ENCODE data around the gene NEGR1. TPM values are rescaled to one million over a fixed set of nuclear protein-coding genes. Genes with fewer than 3 reads are reported as not detected.

Gene NEGR1
- total RNA-seq, 1 experiment from 2014 or later, result 2.9 TPM

GRCh38 chr1:71566413-71566812 lies 715.9 kb downstream of the NEGR1 start:
- Mint-ChIP-seq H3K27ac (no peak overlapping the region), H3K27me3 (ENCODE audit: low read depth) (no peaks in the 10 kb centered on the region), H3K36me3 (no peaks in the 10 kb centered on the region), H3K4me3 (no peak overlapping the region), H3K4me1 (no peaks in the 10 kb centered on the region), H3K9me3 (no peaks in the 10 kb centered on the region)
- CTCF ChIA-PET, result no interaction called here
- DNase-seq (ENCODE audit: low spot score) (no peak), ATAC-seq (no peak)
- TF ChIP-seq, protein P1, sequence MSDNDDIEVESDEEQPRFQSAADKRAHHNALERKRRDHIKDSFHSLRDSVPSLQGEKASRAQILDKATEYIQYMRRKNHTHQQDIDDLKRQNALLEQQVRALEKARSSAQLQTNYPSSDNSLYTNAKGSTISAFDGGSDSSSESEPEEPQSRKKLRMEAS (CRISPR knock-in tag; IDR thresholded peaks at IDR 0.05), result no peak
- TF ChIP-seq USF1 (CRISPR knock-in tag; IDR thresholded peaks at IDR 0.05) (no peak), NFYB (CRISPR knock-in tag; conservative IDR thresholded peaks at IDR 0.05; ENCODE audit: low read depth) (no peak)
- POLR2A ChIA-PET, result interaction anchor here (0.5 kb wide), 1 partner anchor 42 kb away, joined by 4 read pairs; no protein-coding TSS in a partner anchor

DNA sequence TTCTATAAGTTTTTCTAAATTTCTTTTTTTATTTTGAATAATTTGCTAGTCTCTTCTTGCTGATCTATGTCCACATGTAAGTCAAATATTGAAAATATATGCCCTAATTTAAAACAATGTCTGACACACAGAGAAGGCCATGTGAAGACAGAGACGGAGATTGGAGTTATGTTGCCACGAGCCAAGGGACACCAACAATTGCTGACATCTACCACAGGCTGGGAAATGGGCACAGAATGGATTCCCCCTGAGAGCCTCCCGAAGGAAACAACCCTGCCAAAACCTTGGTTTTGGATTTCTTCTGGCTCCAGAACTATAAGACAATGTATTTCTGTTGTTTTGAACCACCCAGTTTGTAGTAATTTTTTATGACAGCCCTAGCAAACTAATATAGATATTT lies 716.5 kb downstream of the NEGR1 start:
- no peaks in the 10 kb centered on the region for H3K4me1 Mint-ChIP-seq
- CTCF ChIA-PET, result no interaction called here
- H3K36me3 Mint-ChIP-seq, result no peaks in the 10 kb centered on the region
- H3K9me3 Mint-ChIP-seq, result no peaks in the 10 kb centered on the region
- H3K27ac Mint-ChIP-seq, result no peak overlapping the region
- no peak overlapping the region for H3K4me3 Mint-ChIP-seq
- DNase-seq (ENCODE audit: low spot score), result no peak
- no peaks in the 10 kb centered on the region for H3K27me3 Mint-ChIP-seq (ENCODE audit: low read depth)
- no peak for ATAC-seq
- no peak for TF ChIP-seq EMX1 (CRISPR knock-in tag; IDR thresholded peaks at IDR 0.05)
- no peak for TF ChIP-seq NFATC4 (CRISPR knock-in tag; IDR thresholded peaks at IDR 0.05)
- TF ChIP-seq FOXP1 (CRISPR knock-in tag; IDR thresholded peaks at IDR 0.05; ENCODE audit: borderline replicate concordance), result no peak
- TF ChIP-seq, protein P2, sequence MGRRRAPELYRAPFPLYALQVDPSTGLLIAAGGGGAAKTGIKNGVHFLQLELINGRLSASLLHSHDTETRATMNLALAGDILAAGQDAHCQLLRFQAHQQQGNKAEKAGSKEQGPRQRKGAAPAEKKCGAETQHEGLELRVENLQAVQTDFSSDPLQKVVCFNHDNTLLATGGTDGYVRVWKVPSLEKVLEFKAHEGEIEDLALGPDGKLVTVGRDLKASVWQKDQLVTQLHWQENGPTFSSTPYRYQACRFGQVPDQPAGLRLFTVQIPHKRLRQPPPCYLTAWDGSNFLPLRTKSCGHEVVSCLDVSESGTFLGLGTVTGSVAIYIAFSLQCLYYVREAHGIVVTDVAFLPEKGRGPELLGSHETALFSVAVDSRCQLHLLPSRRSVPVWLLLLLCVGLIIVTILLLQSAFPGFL (CRISPR knock-in tag; IDR thresholded peaks at IDR 0.05; ENCODE audit: borderline replicate concordance), result no peak
- no peak for TF ChIP-seq CDX4 (CRISPR knock-in tag; IDR thresholded peaks at IDR 0.05; ENCODE audit: borderline replicate concordance)
- TF ChIP-seq, protein P3, sequence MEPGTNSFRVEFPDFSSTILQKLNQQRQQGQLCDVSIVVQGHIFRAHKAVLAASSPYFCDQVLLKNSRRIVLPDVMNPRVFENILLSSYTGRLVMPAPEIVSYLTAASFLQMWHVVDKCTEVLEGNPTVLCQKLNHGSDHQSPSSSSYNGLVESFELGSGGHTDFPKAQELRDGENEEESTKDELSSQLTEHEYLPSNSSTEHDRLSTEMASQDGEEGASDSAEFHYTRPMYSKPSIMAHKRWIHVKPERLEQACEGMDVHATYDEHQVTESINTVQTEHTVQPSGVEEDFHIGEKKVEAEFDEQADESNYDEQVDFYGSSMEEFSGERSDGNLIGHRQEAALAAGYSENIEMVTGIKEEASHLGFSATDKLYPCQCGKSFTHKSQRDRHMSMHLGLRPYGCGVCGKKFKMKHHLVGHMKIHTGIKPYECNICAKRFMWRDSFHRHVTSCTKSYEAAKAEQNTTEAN (CRISPR knock-in tag; IDR thresholded peaks at IDR 0.05), result no peak
- TF ChIP-seq FOXJ3 (CRISPR knock-in tag; IDR thresholded peaks at IDR 0.05; ENCODE audit: borderline replicate concordance), result no peak
- TF ChIP-seq ZBTB21 (CRISPR knock-in tag; IDR thresholded peaks at IDR 0.05; ENCODE audit: borderline replicate concordance), result no peak
- TF ChIP-seq ZNF121 (CRISPR knock-in tag; IDR thresholded peaks at IDR 0.05), result no peak
- no peak for TF ChIP-seq ATF1 (CRISPR knock-in tag; IDR thresholded peaks at IDR 0.05)
- no peak for TF ChIP-seq SMAD4 (CRISPR knock-in tag; IDR thresholded peaks at IDR 0.05)
- TF ChIP-seq ESRRA (CRISPR knock-in tag; IDR thresholded peaks at IDR 0.05; ENCODE audit: borderline replicate concordance), result no peak
- TF ChIP-seq PRRX2 (CRISPR knock-in tag; IDR thresholded peaks at IDR 0.05), result no peak
- TF ChIP-seq, protein P4, sequence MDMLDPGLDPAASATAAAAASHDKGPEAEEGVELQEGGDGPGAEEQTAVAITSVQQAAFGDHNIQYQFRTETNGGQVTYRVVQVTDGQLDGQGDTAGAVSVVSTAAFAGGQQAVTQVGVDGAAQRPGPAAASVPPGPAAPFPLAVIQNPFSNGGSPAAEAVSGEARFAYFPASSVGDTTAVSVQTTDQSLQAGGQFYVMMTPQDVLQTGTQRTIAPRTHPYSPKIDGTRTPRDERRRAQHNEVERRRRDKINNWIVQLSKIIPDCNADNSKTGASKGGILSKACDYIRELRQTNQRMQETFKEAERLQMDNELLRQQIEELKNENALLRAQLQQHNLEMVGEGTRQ (CRISPR knock-in tag; IDR thresholded peaks at IDR 0.05), result no peak
- TF ChIP-seq GRHL2 (CRISPR knock-in tag; IDR thresholded peaks at IDR 0.05; ENCODE audit: insufficient replicate concordance, severe bottlenecking), result no peak
- TF ChIP-seq HMGA2 (CRISPR knock-in tag; IDR thresholded peaks at IDR 0.05), result no peak
- TF ChIP-seq ZNF425 (CRISPR knock-in tag; conservative IDR thresholded peaks at IDR 0.05), result no peak
- TF ChIP-seq MYBL2 (CRISPR knock-in tag; IDR thresholded peaks at IDR 0.05), result no peak
- TF ChIP-seq, protein P5, sequence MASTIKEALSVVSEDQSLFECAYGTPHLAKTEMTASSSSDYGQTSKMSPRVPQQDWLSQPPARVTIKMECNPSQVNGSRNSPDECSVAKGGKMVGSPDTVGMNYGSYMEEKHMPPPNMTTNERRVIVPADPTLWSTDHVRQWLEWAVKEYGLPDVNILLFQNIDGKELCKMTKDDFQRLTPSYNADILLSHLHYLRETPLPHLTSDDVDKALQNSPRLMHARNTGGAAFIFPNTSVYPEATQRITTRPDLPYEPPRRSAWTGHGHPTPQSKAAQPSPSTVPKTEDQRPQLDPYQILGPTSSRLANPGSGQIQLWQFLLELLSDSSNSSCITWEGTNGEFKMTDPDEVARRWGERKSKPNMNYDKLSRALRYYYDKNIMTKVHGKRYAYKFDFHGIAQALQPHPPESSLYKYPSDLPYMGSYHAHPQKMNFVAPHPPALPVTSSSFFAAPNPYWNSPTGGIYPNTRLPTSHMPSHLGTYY (CRISPR knock-in tag; IDR thresholded peaks at IDR 0.05), result no peak
- no peak for TF ChIP-seq FOXK1 (CRISPR knock-in tag; IDR thresholded peaks at IDR 0.05)
- POLR2A ChIA-PET, result no interaction called here
